ENCODE data around the gene SP100.
"Not testable (repeated sequence)": the region's sequence is repeated elsewhere in the genome, so short reads cannot be mapped to it uniquely, and the experiment has no call there.

Gene SP100

GRCh38 chr2:230457073-230457768 lies 41.2 kb downstream of the SP100 start:
- no peak for DNase-seq (ENCODE audit: extremely low read depth in 1 of 2, low read depth in 1 of 2)

DNA sequence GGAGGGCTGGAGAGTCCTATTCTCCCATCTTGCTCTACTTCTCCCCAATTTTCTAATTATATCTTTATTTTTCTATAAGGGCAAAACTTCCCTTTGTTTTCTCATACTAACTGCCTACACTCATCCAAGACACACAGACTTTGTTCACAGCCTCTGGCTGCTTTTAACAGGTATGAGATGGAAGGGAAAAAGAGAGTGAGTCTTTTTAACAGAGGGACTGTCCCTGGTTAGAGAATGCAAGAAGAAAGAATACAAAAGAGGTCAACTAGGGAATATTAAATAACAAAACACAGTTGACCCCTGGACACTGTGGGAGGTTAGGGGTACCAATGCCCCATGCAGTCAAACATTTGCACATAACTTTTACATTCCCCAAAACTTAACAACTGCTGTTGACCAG lies 41.8 kb downstream of the SP100 start:
- DNase-seq (ENCODE audit: extremely low read depth in 1 of 2, low read depth in 1 of 2), result no peak

DNA sequence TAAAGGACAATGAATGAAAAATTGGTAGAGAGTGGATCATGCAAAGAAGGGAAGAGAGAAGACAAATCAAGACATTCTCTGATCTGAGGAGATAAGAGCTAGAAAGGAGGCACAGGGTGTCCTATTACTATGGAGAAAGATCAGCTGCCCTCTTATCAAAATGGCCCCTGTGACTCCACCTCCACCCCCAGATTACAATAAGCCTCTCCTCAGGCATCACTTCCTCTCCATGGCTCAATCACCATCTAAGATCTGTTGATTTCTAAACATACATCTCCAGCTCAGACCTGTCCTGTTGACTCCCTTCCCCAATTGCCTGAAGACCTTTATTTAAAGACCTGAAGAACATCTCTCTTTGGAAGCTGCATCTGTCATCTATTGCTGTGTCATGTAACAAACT lies 43.2 kb downstream of the SP100 start:
- DNase-seq (ENCODE audit: extremely low read depth in 1 of 2, low read depth in 1 of 2), result no peak

DNA sequence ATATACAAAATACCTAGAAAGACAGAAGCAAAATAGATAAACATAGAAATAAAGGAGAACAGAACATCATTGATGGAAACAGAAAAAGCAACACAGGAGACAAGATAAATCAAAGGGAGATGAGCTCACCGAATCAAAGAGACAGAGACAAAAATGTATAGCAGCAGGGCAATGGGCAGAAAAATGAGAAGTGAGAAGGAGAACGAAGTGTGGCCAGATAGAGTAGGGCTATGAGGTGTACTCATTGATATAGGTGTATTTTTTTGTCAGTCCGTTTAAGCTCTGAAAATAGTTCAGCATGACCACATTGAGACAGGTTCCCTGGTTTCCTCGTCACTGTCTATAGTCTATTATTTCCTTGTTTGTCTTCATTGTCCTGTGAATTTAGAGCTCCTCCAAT lies 55.1 kb downstream of the SP100 start:
- no peak for DNase-seq (ENCODE audit: extremely low read depth in 1 of 2, low read depth in 1 of 2)

GRCh38 chr2:230472621-230473018 lies 56.6 kb downstream of the SP100 start:
- DNase-seq (ENCODE audit: extremely low read depth in 1 of 2, low read depth in 1 of 2), result no peak

GRCh38 chr2:230473378-230473777 lies 57.4 kb downstream of the SP100 start:
- no peak for DNase-seq (ENCODE audit: extremely low read depth in 1 of 2, low read depth in 1 of 2)

DNA sequence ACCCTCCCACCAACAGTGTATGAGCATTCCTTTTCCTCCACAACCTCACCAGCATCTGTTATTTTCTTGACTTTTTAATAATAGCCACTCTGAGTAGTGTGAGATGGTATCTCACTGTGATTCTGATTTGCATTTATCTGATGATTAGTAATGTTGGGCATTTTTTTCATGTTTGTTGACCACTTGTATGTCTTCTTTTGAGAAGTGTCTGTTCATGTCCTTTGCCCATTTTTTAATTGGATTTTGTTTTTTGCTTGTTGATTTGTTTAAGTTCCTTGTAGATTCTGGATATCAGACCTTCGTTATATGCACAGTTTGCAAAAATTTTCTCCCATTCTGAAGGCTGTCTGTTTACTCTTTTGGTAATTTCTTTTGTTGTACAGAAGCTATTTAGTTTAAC lies 59.1 kb downstream of the SP100 start:
- no peak for DNase-seq (ENCODE audit: extremely low read depth in 1 of 2, low read depth in 1 of 2)

GRCh38 chr2:230485801-230486341 lies 69.9 kb downstream of the SP100 start:
- no peak for DNase-seq (ENCODE audit: extremely low read depth in 1 of 2, low read depth in 1 of 2)

DNA sequence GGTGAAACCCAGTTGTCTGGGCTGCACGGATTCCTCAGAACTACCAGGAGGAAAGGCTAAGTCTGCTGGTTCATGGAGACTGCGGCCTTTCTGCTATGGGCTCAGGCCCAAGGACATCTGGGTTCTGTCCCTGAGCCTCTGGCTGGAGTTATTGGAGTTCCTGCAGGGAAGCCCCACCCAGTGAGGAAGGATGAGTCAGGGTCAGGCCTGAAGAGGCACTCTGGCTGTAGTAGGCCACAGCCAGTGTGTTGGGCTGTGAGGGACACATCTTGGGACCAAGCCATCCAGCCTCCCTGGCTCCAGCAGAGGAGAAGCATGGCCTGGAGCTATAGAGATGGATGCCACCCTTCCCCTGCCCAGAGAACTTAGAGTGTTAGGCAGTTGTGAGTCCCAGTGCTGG lies 75.2 kb downstream of the SP100 start:
- not testable (repeated sequence) for DNase-seq (ENCODE audit: extremely low read depth in 1 of 2, low read depth in 1 of 2)

DNA sequence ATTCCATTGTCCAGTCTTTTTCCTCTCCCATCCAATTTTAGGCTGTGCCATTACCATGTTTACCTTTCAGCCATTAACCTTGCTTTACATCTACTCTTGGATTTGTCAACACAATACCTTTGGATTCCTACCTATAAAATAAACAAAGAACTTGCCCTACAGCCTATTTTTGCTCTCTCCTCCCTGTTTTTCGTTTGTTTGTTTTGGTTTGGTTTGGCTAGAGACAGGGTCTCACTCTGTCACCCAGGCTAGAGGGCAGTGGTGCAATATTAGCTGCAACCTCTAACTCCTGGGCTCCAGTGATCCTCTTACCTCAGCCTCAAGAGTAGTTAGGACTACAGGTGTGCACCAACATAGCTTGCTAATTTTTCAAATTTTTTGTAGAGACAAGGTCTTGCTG lies 76.1 kb downstream of the SP100 start:
- DNase-seq (ENCODE audit: extremely low read depth in 1 of 2, low read depth in 1 of 2), result no peak

- DNase-seq (ENCODE audit: extremely low read depth in 1 of 2, low read depth in 1 of 2), result no peak
These were observed 79.0 kb downstream of the SP100 start for GRCh38 chr2:230494980-230495379.

- no peak for DNase-seq (ENCODE audit: extremely low read depth in 1 of 2, low read depth in 1 of 2)
These were observed 80.9 kb downstream of the SP100 start for GRCh38 chr2:230496891-230497290.

DNA sequence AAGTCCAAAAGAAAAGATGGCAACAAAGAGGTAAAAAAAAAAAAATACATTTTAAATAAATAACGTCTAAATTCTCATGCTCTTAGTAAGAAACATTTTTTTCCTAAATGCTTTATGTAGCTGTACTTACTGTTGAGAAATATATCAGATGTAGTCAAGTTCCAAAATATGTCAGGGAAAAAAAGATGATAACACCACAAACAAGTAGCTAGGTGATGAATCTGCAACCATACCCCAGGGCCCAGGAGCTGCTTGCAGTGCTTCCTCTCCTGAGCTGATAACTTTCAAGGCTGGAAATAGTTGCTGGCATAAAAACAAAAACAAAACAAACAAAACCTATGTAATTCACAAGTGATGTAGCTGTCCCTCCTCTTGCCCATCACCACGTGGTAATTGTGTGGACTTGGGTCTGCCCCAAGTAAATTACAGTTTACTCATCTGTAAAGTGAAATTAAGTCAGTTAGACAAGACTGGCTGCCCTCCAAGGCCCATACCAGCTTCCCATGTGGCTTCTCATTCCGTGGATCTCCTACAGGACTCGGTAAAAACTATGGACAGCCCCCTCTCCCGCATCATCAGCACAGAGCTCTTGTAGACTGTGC lies 82.6 kb downstream of the SP100 start:
- DNase-seq (ENCODE audit: extremely low read depth in 1 of 2, low read depth in 1 of 2), result no peak

DNA sequence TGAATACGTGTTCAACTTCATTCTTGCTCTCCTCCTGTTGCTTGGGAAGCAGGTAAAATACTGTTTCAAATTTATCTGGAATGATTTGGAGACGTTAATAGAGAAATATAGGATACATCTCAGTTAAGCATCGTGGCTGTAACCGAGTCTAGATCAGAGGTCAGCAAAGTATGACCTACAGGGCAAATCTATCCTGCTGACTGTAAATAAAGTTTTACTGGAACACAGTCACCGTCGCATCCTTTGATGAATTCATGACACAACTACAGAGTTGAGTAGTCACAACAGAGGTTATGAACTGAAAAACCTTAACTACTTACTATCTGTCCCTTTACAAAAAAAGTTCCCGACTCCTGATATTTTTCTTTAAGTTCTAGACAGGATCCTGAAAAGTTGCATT lies 86.6 kb downstream of the SP100 start:
- DNase-seq (ENCODE audit: extremely low read depth in 1 of 2, low read depth in 1 of 2), result no peak

GRCh38 chr2:230503798-230504197 lies 87.8 kb downstream of the SP100 start:
- DNase-seq (ENCODE audit: extremely low read depth in 1 of 2, low read depth in 1 of 2), result no peak

DNA sequence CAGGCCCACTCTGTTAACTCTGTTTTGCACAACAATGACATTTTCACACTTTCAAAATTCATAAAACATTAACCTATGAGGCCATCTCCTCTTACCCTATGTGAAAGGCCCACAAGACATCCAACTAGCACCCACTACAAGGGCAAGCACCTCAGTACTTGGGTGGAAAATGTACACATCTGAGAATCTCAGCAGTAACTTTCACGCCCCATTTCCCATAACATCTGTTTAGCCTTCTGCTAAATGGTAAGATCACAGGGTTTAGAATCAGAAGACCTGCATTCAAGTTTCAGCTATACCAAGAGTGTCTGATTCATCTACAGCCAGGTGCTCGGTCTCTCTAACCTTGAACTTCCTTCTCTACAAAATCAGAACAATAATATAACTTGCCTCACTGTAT lies 89.2 kb downstream of the SP100 start:
- DNase-seq (ENCODE audit: extremely low read depth in 1 of 2, low read depth in 1 of 2), result no peak

- DNase-seq (ENCODE audit: extremely low read depth in 1 of 2, low read depth in 1 of 2), result no peak
These were observed 97.2 kb downstream of the SP100 start for GRCh38 chr2:230512955-230513748.

DNA sequence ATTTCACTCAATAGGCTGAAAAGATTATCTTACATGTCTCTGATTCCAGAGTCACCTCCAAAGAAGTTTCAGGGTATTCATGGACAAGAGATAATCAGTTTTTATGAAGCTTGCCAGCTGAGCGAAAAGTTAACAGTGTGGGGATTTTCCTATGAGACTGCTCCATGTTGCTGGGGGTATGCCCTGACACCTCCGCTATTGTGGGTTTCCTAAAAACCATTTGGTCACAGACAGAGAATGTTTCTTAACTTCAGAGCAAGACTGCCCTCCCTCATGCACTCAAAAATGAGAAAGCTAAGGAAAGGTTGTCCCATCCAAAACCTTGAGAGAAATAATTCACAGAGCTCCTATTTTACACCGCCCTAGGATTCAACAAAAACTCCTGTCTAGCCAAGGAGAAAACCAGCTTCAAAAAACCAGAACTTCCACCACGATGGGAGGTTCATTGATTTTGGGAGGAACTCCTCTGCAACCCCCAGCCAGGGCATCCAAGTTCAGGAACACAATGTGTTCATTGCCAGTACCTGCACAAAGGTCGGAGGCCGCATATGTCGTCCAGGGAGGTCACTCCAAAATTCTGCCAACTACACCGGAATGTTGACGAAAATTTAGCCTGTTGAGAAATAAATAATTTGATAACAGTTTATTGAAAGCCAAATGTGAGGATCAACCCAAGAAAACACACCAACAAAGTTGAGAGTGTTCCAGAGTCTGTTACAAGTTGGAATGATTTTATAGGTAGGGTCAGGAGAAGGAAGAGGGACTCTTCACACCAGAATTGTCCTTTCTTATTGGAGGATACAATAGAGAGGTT lies 104.3 kb downstream of the SP100 start:
- DNase-seq (ENCODE audit: extremely low read depth in 1 of 2, low read depth in 1 of 2), result no peak

DNA sequence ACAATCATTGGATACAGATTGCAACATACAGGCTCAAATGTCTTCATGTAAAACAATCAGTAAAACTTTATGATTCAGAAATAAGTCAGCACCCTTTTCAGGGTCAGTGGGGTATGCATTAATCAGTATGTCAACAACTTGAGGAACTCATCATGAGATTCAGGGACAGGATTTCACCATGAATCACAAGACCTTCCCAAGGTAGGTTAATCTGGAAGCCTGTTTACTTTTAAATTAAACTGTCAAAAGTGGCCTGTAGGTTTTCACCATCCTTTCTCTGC lies 104.8 kb downstream of the SP100 start:
- no peak for DNase-seq (ENCODE audit: extremely low read depth in 1 of 2, low read depth in 1 of 2)

DNA sequence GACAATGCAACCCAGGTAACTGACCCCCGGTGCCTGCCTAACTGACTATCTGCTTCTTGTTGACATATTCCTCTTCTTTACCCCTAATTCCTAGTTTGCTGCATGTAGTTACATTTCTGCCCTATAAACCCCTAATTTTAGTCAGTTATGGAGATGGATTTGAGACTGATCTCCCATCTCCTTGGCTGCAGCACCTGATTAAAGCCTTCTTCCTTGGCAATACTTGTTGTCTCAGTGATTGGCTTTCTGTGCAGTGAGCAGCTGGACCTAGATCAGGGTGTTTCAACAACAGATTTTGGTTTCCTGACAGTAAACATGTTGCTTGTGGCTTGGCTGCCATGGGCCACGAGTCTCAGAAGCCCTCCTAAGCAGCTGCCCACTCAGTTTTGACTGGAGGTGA lies 105.4 kb downstream of the SP100 start:
- DNase-seq (ENCODE audit: extremely low read depth in 1 of 2, low read depth in 1 of 2), result no peak

DNA sequence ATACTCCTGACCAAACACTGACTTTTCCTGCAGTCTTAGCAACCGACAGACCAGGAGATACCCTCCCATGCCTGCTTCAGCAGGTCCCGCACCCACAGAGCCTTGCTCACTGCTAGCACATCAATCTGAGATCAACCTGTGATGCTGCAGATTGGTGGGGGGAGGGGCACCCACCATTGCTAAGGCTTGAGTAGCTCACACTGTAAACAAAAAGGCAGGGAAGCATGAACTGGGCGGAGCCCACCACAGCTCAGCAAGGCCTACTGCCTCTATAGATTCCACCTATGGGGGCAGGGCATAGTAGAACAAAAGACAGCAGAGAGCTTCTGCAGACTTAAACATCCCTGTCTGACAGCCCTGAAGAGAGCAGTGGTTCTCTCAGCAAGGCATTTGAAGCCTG lies 109.7 kb downstream of the SP100 start:
- no peak for DNase-seq (ENCODE audit: extremely low read depth in 1 of 2, low read depth in 1 of 2)

Data from activated CD8-positive, alpha-beta memory T cell treated with anti-CD3 and anti-CD28 coated beads for 1 hour (primary cell).